Cerebellar cortex (tissue), 1 donor: ENCODE measurements around the gene CDX2.

Experiments
- DNase-seq: peaks from one replicate; pipeline ENCODE4 v3.0.0-alpha.2; 2015; ENCODE audit warnings: low spot score

The CDX2 gene

GRCh38 chr13:27917121-27917947, 51.8 kb downstream of the CDX2 start:
- no peak for DNase-seq

GRCh38 chr13:27915301-27916207, 53.6 kb downstream of the CDX2 start:
- DNase-seq: no peak

- DNase-seq: no peak
These were observed 56.0 kb downstream of the CDX2 start for GRCh38 chr13:27913160-27913559.

GRCh38 chr13:27911521-27911920, 57.6 kb downstream of the CDX2 start:
- DNase-seq: no peak
